Neuron (in vitro differentiated cells): ENCODE results near the gene FXYD1.
A peak's percentile ranks its signal among the peaks of the same experiment; 100 is the strongest.
"Not testable (repeated sequence)": the region's sequence is repeated elsewhere in the genome, so short reads cannot be mapped to it uniquely, and the experiment has no call there.

Experiments used
- H2AFZ ChIP-seq: one replicate; pipeline ENCODE4 v1.6.1; 2013; ENCODE audit warnings: low read depth, mild to moderate bottlenecking, inconsistent platforms, low read length, moderate library complexity
- H3K27me3 ChIP-seq: one replicate; pipeline ENCODE4 v1.6.1; 2013; ENCODE audit warnings: low read length; ENCODE audit not compliant: insufficient read depth
- H3K36me3 ChIP-seq: one replicate; pipeline ENCODE4 v1.6.1; 2013; ENCODE audit warnings: low read length; ENCODE audit not compliant: insufficient read depth
- H3K4me1 ChIP-seq: one replicate; pipeline ENCODE4 v1.6.1; 2013; ENCODE audit warnings: low read length; ENCODE audit not compliant: insufficient read depth
- H3K4me3 ChIP-seq: 2 replicates; pipeline ENCODE4 v1.5.1; 2013; ENCODE audit warnings: mild to moderate bottlenecking, low read length, moderate library complexity
- H3K9me3 ChIP-seq: one replicate; pipeline ENCODE4 v1.6.1; 2013; ENCODE audit warnings: low read length

Gene FXYD1

DNA sequence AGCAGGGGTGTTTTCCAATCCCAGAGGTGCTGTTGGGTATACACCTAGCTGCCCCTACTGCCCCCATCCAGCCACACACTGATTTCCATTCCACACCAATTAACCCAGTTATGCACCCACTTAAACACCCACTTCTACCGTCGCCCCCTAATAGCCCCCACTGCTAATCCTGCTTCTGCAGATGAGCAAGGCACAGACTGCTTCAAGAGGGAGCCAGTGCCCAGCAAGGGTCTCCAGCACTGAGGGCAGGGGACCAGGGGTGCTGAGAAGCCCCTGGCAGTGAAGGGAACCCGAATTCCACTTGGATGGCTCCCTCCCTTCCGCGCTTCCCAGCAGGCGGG, 5.6 kb downstream of the FXYD1 start:
- H3K9me3 ChIP-seq, result no peaks in the 10 kb centered on the region
- no peaks in the 10 kb centered on the region for H3K27me3 ChIP-seq
- H3K36me3 ChIP-seq, result no peaks in the 10 kb centered on the region
- peak overlapping the region; percentile 48 for H3K4me3 ChIP-seq
- no peak overlapping the region for H2AFZ ChIP-seq
- peaks cover 52% of the 10 kb centered on the region for H3K4me1 ChIP-seq

DNA sequence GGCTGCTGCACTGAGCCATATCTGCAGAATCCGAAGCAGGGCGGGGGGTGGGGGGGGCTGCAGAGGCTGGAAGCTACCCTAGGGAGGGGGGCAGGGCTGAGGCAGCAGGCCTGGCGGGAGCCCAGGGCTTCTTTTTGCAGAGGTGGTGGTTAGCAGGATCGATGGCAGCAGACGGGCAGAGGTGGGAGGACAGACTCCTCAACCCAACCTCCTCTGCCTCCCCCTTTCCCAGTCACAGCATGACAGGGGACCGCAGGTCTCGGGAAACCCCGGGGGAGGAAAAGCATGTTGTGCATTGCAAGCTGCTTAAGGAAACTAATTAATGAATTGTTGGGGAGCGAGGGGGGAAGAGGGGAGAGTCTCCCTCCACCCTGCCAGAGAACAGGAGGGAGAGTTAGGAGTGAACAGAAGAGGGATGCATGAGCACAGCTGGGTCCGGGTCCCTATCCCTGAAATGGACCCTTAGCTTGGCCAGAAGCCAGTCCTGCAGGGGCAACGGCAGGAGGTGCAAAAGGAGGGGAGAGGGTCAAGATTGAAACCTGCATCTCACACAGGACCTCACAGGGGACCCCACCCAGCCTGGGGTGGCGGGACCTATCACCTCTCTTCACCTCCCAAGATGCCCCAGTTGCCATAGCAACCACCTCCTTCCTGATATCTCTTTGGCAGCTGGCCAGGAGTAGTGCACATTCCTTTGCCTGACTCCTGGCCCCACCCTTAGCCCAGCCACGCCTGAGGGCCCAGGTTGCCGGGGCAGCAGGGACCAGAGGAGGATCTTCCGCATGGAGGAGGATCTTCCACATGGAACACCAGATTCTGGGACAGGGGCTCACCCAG, 6.2 kb downstream of the FXYD1 start:
- no peak overlapping the region for H3K4me3 ChIP-seq
- H3K36me3 ChIP-seq, result no peaks in the 10 kb centered on the region
- peaks cover 46% of the 10 kb centered on the region for H3K4me1 ChIP-seq
- no peak overlapping the region for H2AFZ ChIP-seq
- no peaks in the 10 kb centered on the region for H3K9me3 ChIP-seq
- H3K27me3 ChIP-seq, result no peaks in the 10 kb centered on the region

DNA sequence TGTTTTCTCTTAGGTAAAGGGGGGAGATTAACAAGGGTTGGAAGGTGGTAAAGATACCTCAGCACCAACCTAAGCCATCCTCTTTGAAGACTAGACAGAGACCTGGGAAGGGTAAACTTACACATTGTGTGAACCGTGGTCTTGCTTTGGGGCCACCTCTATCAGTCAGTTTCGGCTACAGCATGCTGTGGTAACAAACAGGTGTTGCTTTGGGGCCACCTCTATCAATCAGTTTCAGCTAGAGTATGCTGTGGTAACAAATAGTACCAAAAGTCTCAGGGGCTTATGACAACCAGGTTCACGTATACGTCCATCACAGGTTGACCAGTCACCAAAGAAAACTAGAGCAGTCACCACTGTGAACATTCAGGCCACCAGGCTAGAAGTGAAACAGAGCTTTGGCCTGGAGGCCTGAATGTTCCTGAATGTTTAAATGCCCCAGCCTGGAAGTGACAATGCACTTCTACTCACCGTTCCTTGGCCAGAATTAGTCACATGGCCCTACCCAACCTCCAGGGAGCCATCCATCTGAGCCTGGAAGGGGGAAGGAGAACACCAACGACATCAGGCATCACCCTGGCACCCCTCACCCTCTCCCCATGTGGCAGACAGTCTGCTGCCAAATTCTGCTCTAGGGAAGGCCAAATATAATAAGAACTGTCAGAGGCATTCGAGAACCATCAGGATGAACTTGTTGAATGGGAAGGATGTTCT, 8.3 kb downstream of the FXYD1 start:
- Histone ChIP-seq H2AFZ (no peak overlapping the region), H3K36me3 (no peaks in the 10 kb centered on the region), H3K4me1 (peaks cover 31% of the 10 kb centered on the region), H3K4me3 (no peak overlapping the region), H3K9me3 (no peaks in the 10 kb centered on the region), H3K27me3 (peaks cover 4% of the 10 kb centered on the region)

DNA sequence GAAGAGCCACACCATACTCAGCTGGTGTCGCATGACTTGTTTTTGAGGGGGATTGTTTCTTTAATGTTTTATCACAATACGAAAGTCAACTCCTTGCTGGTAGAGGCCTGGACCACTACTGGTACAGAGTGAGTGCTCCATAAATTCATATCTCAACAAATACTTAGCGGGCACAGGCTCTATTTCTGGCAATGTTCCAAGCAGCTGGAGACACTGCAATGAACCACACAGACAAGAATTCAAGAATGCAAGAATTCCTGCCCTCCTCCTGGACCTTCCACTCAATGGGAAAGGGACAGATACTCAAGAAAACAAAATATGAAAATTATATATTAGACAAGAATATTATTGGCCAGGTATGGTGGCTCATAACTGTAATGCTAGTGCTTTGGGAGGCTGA, 10.8 kb downstream of the FXYD1 start:
- no peak overlapping the region for H3K4me3 ChIP-seq
- no peaks in the 10 kb centered on the region for H3K36me3 ChIP-seq
- no peaks in the 10 kb centered on the region for H3K9me3 ChIP-seq
- H3K4me1 ChIP-seq, result peaks cover 30% of the 10 kb centered on the region
- H2AFZ ChIP-seq, result no peak overlapping the region
- peaks cover 17% of the 10 kb centered on the region for H3K27me3 ChIP-seq

DNA sequence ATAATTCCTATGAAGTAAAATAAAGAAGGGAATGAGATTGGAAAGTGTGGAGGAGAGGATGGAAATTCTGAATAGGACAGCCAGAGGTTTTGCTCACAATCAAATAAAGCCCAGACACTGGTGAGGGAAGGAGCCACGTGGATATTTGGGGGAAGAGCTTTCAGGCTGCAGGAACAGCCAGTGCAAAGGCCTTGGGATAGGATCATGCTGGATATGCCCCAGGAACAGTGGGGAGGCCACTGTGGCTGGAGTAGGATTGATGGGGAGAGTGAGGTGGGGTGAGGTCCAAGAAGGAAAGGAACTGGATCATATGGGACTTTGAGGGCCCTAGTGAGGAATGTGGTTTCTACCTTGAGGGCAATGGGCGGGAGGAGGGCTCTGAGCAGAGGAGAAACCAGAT, 11.8 kb downstream of the FXYD1 start:
- H3K27me3 ChIP-seq, result peaks cover 26% of the 10 kb centered on the region
- no peaks in the 10 kb centered on the region for H3K36me3 ChIP-seq
- H3K9me3 ChIP-seq, result no peaks in the 10 kb centered on the region
- H3K4me1 ChIP-seq, result peaks cover 30% of the 10 kb centered on the region
- H2AFZ ChIP-seq, result no peak overlapping the region
- H3K4me3 ChIP-seq, result no peak overlapping the region

DNA sequence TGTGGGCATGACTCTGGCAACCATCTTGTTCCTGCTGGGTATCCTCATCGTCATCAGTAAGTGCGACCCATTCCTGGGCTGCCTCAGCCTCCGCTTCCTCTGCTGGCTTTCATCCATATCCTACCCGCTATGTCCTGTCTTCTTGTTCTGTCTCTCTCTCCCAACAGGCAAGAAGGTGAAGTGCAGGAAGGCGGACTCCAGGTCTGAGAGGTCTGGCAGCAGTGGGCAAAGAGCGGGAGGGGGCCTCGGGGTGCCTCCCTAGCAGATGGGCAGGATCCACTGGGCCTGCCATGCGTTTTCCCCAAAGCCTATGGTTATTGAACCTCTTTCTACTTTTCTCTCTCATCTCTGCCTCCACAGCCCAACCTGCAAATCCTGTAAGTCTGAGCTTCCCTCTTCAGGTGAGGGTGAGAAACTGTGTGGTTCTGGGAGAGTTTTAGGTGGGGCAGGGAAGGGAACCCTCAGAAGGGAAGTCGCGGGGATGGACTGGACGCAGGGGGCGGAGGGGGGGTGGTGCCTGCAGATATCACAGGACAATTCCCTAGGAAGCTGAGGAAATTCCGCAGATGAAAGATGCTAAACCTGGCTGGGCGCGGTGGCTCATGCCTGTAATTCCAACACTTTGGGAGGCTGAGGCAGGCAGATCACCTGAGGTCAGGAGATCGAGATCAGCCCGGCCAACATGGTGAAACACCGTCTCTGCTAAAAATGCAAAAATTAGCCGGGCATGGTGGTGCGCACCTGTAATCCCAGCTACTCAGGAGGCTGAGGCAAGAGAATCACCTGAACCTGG, 12.8 kb downstream of the FXYD1 start:
- no peak overlapping the region for H2AFZ ChIP-seq
- no peaks in the 10 kb centered on the region for H3K9me3 ChIP-seq
- no peaks in the 10 kb centered on the region for H3K36me3 ChIP-seq
- H3K4me1 ChIP-seq, result peaks cover 30% of the 10 kb centered on the region
- H3K27me3 ChIP-seq, result peaks cover 35% of the 10 kb centered on the region
- H3K4me3 ChIP-seq, result no peak overlapping the region

DNA sequence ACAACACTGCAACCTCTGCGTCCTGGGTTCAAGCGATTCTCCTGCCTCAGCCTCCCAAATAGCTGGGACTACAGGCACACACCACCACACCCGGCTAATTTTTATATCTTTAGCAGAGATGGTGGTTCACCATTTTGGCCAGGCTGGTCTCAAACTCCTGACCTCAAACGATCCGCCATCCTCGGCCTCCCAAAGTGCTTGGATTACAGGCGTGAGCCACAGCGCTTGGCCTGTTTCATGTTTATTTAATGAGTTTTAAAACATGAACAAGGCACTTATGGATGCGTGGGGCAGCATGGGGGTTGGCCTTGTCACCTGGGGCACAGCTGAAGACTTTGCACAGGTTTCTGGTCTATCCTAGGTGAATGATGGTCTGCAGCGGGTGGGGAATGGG, 14.5 kb downstream of the FXYD1 start:
- H3K9me3 ChIP-seq, result not testable (repeated sequence)
- Histone ChIP-seq H3K4me1 (peaks cover 30% of the 10 kb centered on the region), H3K27me3 (peaks cover 41% of the 10 kb centered on the region)

DNA sequence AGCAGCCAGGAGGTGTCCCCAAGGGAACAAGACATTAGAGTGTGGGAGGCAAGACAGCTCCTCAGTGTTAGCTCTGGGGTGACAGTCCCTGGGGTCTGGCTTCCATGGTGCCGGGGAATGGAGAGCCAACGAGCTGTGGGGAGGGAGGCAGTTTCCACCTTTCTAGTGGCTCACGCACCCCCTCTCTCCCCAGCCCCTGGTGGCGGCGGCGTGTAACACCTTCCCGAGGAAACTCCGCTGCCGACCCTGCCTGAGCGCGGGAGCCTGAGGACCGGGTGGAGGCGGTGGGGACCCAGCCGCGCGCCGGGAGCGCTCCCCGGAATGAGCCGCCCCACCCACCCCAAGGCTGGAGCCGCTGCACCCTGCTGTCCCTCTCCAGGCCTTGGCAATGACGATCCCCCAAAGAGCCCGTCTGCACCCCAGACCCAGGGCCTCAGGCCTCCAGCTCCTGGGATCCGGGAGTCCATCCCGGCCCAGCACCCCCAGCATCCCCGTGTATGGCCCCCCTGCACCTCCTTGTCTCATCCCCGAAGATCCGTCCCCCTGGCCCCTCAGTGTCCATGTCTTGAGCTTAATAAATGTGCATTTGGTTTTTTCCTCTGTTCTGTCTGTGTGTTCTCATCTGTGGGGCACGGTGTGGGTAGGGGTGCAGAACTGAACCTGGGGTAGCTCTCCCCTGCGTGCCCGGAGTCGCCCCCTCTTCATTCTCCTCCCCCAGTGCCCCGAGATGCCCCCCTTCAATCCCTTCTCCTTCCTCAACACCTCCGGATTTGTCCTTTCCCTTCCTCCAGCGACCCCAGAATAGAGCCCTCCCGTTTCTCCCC, 15.3 kb downstream of the FXYD1 start:
- Histone ChIP-seq H3K36me3 (no peaks in the 10 kb centered on the region), H3K9me3 (no peaks in the 10 kb centered on the region), H3K27me3 (peaks cover 41% of the 10 kb centered on the region)

More for the DNA sequence above, 14.5 kb downstream of the FXYD1 start:
- H3K36me3 ChIP-seq, H3K4me3 ChIP-seq, H2AFZ ChIP-seq: not testable (repeated sequence)

DNA sequence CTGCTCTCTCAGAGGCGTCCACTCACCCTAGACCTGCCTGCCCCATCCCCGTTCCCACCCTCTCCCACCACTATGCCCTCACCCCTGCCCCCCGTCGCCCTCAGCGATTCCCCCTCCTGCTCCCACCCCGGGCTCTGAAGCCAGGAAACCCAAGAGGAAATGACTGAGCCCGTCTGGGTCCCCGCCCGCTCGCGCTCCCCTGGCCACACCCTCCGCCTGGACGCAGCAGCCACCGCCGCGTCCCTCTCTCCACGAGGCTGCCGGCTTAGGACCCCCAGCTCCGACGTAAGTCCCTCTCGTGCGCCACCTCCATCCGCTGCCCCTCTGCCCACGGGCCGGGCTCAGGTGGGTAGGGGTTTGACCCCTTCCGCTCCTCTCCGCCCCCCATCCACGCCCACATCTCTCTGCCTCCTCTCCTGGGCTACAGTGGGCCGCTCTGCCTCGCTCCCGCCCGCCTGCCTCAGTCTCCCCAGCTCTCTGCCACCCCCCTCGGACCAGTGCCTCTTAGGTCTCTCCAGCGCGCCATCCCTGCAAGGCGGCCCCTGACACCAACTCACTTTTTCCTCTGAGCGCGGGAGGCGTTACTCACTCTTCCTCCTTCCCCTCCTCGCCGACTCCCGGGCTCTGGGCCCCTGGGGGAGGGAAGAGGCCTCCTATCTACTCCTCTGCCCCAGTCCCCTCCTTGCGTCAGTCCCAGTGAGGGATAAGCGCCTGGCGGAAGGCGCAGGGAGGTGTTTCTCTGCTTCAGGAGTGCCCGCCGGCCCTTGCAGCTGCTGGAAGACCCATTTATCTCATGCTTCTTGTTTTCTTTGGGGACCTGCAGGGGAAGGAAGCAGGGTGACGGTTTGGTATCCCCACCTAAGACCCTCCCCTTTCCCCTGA, 16.1 kb downstream of the FXYD1 start, which contains the start of gene FXYD5:
FXYD5 (plus strand) TSS at position 211 of the 882 bp plus-strand sequence. CDS start 816 bp downstream, outside the sequence.
- Histone ChIP-seq H3K36me3 (no peaks in the 10 kb centered on the region), H3K9me3 (no peaks in the 10 kb centered on the region), H2AFZ (peak within 1 kb of the TSS; percentile 69), H3K4me1 (peaks cover 30% of the 10 kb centered on the region), H3K4me3 (peak within 1 kb of the TSS; percentile 23), H3K27me3 (peaks cover 41% of the 10 kb centered on the region)

More for the DNA sequence above, 15.3 kb downstream of the FXYD1 start:
- Histone ChIP-seq H3K4me3 (peak overlapping the region; percentile 22), H2AFZ (peak overlapping the region; percentile 69), H3K4me1 (peaks cover 30% of the 10 kb centered on the region)

DNA sequence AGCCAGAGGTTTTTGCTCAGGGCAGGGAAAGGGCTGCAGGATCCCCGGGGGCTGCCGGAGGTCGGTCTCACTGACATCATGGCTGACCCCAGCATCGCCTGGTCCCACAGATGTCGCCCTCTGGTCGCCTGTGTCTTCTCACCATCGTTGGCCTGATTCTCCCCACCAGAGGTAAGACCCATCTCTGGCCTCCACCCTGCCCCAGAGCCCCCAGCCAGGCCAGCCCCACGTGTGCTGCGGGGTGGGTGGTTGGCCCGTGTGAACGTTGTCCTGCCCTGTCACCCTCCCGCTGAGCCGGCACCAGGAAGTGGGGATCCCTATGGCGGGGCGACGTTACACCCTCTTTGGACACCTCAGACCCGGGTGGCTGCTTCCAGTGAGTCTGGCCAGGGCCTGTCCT, 16.8 kb downstream of the FXYD1 start:
- Histone ChIP-seq H3K36me3 (no peaks in the 10 kb centered on the region), H2AFZ (peak overlapping the region; percentile 69), H3K4me3 (no peak overlapping the region), H3K4me1 (peaks cover 30% of the 10 kb centered on the region), H3K27me3 (peaks cover 41% of the 10 kb centered on the region), H3K9me3 (no peaks in the 10 kb centered on the region)

DNA sequence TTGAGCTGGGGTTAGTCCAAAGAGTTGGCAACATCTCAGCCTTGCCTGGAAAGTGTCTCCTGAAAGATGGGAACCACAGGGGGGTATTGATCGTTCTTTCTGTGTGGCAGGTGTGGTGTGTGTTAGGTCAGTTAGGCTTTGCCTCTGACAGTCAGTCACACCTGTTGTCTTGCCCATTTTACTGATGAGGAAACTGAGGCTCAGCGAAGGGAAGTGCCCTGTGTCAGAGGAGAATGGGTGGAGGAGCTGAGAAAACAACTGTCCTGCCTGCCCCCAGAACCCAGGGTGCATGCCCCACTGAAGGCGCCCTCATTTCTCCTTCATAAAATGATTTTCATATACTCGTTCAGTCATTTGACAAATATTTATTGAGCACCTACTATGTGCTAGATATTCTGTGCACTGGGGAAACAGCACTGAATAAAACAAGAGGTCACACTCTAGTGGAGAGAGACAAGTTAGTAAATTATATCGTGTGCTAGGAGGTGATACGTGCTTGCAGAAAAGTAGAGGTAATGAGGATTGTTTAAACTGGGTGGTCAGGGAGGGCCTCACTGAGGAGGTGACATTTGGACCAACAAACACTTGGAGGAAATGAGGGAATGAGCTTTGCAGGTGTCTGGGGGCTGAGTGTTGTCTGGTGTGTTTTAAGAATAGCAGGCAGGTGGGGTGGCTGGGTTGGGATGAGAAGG, 17.5 kb downstream of the FXYD1 start:
- Histone ChIP-seq H3K4me3 (no peak overlapping the region), H3K9me3 (no peaks in the 10 kb centered on the region), H3K4me1 (peaks cover 30% of the 10 kb centered on the region), H2AFZ (no peak overlapping the region), H3K36me3 (no peaks in the 10 kb centered on the region), H3K27me3 (peaks cover 39% of the 10 kb centered on the region)
